ENCODE results near the gene GSTP1. TPM values are rescaled to one million over a fixed set of nuclear protein-coding genes. Genes with fewer than 3 reads are reported as not detected.

GSTP1 gene
- polyA plus RNA-seq, 1 of the 3 experiments (the other 2 are of a cell fraction) = 745 TPM

GRCh38 chr11:67633758-67634365, 50.2 kb downstream of the GSTP1 start:
- CTCF ChIA-PET = interaction anchor here (17.8 kb wide), 1 partner anchor 19 kb away, joined by 308 read pairs; the partner anchor contains the start of gene ACY3

More at GRCh38 chr11:67633758-67634365, 50.2 kb downstream of the GSTP1 start:
- H3K36me3 ChIP-seq (replicated peaks in 1 of 2; ENCODE audit: control insufficient read depth in 1 of 2, insufficient read depth in 2 of 2, low read length in 1 of 2) = no peaks in the 10 kb centered on the region
- H3K4me1 ChIP-seq (ENCODE audit: control insufficient read depth in 1 of 2, insufficient read depth in 2 of 2, low read depth in 1 of 2, low read length in 1 of 2) = peaks cover 0 to 13% of the 10 kb centered on the region in 2 experiments; a peak in 1 of 4 replicates
- H3K79me2 ChIP-seq (ENCODE audit: insufficient read depth) = no peaks in the 10 kb centered on the region
- no peak for DNase-seq
- H3K27ac ChIP-seq (ENCODE audit: low read depth in 2 of 2, low read length in 1 of 2) = no peak overlapping the region
- H4K20me1 ChIP-seq (ENCODE audit: insufficient read depth) = no peaks in the 10 kb centered on the region
- no peaks in the 10 kb centered on the region for H3K27me3 ChIP-seq (ENCODE audit: insufficient read depth)
- TF ChIP-seq FOXM1 (IDR thresholded peaks at IDR 0.05; ENCODE audit: low read depth) = no peak
- TF ChIP-seq POLR2AphosphoS5 (IDR thresholded peaks at IDR 0.05; ENCODE audit: low read depth, low read length) = no peak
- no peak for TF ChIP-seq EZH2phosphoT487 (IDR thresholded peaks at IDR 0.05; ENCODE audit: borderline replicate concordance, low read depth)
- TF ChIP-seq, protein P1, sequence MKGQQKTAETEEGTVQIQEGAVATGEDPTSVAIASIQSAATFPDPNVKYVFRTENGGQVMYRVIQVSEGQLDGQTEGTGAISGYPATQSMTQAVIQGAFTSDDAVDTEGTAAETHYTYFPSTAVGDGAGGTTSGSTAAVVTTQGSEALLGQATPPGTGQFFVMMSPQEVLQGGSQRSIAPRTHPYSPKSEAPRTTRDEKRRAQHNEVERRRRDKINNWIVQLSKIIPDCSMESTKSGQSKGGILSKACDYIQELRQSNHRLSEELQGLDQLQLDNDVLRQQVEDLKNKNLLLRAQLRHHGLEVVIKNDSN (IDR thresholded peaks at IDR 0.05; ENCODE audit: borderline replicate concordance, low read depth) = no peak
- no peak for TF ChIP-seq SMC3 (IDR thresholded peaks at IDR 0.05; ENCODE audit: low read depth, low read length)
- TF ChIP-seq TAF1 (IDR thresholded peaks at IDR 0.05; ENCODE audit: borderline replicate concordance, low read depth, low read length) = no peak
- no peak for TF ChIP-seq RXRA (IDR thresholded peaks at IDR 0.05; ENCODE audit: borderline replicate concordance, low read depth)
- no peak for TF ChIP-seq RFX5 (IDR thresholded peaks at IDR 0.05; ENCODE audit: low read length)
- TF ChIP-seq CHD2 (IDR thresholded peaks at IDR 0.05; ENCODE audit: low read length, partially characterized antibody) = no peak
- TF ChIP-seq, protein P2, sequence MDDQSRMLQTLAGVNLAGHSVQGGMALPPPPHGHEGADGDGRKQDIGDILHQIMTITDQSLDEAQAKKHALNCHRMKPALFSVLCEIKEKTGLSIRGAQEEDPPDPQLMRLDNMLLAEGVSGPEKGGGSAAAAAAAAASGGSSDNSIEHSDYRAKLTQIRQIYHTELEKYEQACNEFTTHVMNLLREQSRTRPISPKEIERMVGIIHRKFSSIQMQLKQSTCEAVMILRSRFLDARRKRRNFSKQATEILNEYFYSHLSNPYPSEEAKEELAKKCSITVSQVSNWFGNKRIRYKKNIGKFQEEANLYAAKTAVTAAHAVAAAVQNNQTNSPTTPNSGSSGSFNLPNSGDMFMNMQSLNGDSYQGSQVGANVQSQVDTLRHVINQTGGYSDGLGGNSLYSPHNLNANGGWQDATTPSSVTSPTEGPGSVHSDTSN (IDR thresholded peaks at IDR 0.05) = no peak
- TF ChIP-seq CTCF (IDR thresholded peaks at IDR 0.05) = no peak
- TF ChIP-seq, protein P3, sequence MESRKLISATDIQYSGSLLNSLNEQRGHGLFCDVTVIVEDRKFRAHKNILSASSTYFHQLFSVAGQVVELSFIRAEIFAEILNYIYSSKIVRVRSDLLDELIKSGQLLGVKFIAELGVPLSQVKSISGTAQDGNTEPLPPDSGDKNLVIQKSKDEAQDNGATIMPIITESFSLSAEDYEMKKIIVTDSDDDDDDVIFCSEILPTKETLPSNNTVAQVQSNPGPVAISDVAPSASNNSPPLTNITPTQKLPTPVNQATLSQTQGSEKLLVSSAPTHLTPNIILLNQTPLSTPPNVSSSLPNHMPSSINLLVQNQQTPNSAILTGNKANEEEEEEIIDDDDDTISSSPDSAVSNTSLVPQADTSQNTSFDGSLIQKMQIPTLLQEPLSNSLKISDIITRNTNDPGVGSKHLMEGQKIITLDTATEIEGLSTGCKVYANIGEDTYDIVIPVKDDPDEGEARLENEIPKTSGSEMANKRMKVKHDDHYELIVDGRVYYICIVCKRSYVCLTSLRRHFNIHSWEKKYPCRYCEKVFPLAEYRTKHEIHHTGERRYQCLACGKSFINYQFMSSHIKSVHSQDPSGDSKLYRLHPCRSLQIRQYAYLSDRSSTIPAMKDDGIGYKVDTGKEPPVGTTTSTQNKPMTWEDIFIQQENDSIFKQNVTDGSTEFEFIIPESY (IDR thresholded peaks at IDR 0.05; ENCODE audit: borderline replicate concordance, low read depth) = no peak
- no peak for TF ChIP-seq NFIC (IDR thresholded peaks at IDR 0.05; ENCODE audit: borderline replicate concordance)
- no peaks in the 10 kb centered on the region for H3F3A ChIP-seq (replicated peaks; ENCODE audit: insufficient read depth)
- WGBS (ENCODE audit: low lambda C conversion rate) = 84% methylated on average over 12 of the region's 22 CpGs
- POLR2A ChIA-PET = no interaction called here
- H3K4me3 ChIP-seq (ENCODE audit: low read depth in 2 of 2, low read length in 1 of 2) = no peak overlapping the region
- H3K9me3 ChIP-seq = no peaks in the 10 kb centered on the region
- no peaks in the 10 kb centered on the region for H3K9me2 ChIP-seq
- no peak overlapping the region for H3K4me2 ChIP-seq
- no peak overlapping the region for H3K9ac ChIP-seq
- no peak overlapping the region for H2AFZ ChIP-seq (ENCODE audit: low read depth)
